HEK293 (cell line): Measurements from ENCODE around the gene AMOTL2.

ENCODE experiments used
- CTCF ChIA-PET: fragments of 350-600 bp; formaldehyde crosslinking; extraction: SDS; loops from one replicate; lab custom pipeline; 2021; ENCODE audit warnings: antibody characterized with exemption; lab: Yijun Ruan, JAX
- POLR2A ChIA-PET: fragments of 300-600 bp; formaldehyde crosslinking; extraction: SDS; loops from one replicate; lab custom pipeline; 2020; ENCODE audit warnings: antibody characterized with exemption, inconsistent platforms; lab: Yijun Ruan, JAX
- H3K27ac ChIP-seq: fragments of 200-500 bp; sonication (Bioruptor generic); 2 replicates; pipeline ENCODE4 v1.5.1; 2014; ENCODE audit warnings: low read depth, low read length, control low read depth, inconsistent platforms; ENCODE audit errors: extremely low read depth
- H3K36me3 ChIP-seq, 2 experiments: fragments of 200-500 bp in 1 of 2; sonication (Bioruptor generic) in 1 of 2; 1 replicate in 1 of 2; 2 replicates in 1 of 2; pipeline ENCODE4 v1.5.1; 2014 to 2017; ENCODE audit warnings: inconsistent platforms in 2 of 2, low read length in 2 of 2; ENCODE audit not compliant: control insufficient read depth in 2 of 2, insufficient read depth in 1 of 2
- H3K4me1 ChIP-seq: fragments of 200-500 bp; sonication (Bioruptor generic); 2 replicates; pipeline ENCODE4 v1.5.1; 2014; ENCODE audit warnings: mild to moderate bottlenecking, low read length, inconsistent platforms; ENCODE audit not compliant: control insufficient read depth, insufficient read depth
- H3K4me3 ChIP-seq: 2 replicates; pipeline ENCODE4 v1.5.1; 2011; ENCODE audit warnings: low read depth, mild to moderate bottlenecking, control low read depth, low read length, moderate library complexity
- H3K9me3 ChIP-seq: fragments of 200-500 bp; sonication (Bioruptor generic); 2 replicates; pipeline ENCODE4 v1.5.1; 2014; ENCODE audit warnings: low read depth, low read length, inconsistent platforms; ENCODE audit not compliant: control insufficient read depth, insufficient read depth
- FEZF1 ChIP-seq: fragments of 450-650 bp; formaldehyde crosslinking; IDR thresholded peaks from 2 replicates; pipeline ENCODE4 v1.5.1; 2016; ENCODE audit warnings: missing biosample characterization, missing genetic modification characterization
- GLIS1 ChIP-seq: fragments of 450-650 bp; formaldehyde crosslinking; IDR thresholded peaks from 2 replicates; pipeline ENCODE4 v1.5.1; 2016; ENCODE audit warnings: missing biosample characterization, missing genetic modification characterization
- OVOL3 ChIP-seq: fragments of 450-650 bp; formaldehyde crosslinking; IDR thresholded peaks from 2 replicates; pipeline ENCODE4 v1.5.1; 2016; ENCODE audit warnings: missing biosample characterization, missing genetic modification characterization
- SALL2 ChIP-seq: fragments of 450-650 bp; formaldehyde crosslinking; IDR thresholded peaks from 2 replicates; pipeline ENCODE4 v1.5.0; 2017; ENCODE audit warnings: missing biosample characterization, mild to moderate bottlenecking, missing genetic modification characterization, borderline replicate concordance
- ZBTB21 ChIP-seq: fragments of 450-650 bp; formaldehyde crosslinking; IDR thresholded peaks from 2 replicates; pipeline ENCODE4 v1.5.1; 2017; ENCODE audit warnings: missing biosample characterization, missing genetic modification characterization
- ZFP3 ChIP-seq: fragments of 450-650 bp; formaldehyde crosslinking; IDR thresholded peaks from 2 replicates; pipeline ENCODE4 v1.5.1; 2016; ENCODE audit warnings: low read depth, missing biosample characterization, missing genetic modification characterization
- ZNF146 ChIP-seq: fragments of 450-650 bp; formaldehyde crosslinking; IDR thresholded peaks from 2 replicates; pipeline ENCODE4 v1.5.1; 2016; ENCODE audit warnings: missing biosample characterization, missing genetic modification characterization
- ZNF311 ChIP-seq: fragments of 450-650 bp; formaldehyde crosslinking; IDR thresholded peaks from 2 replicates; pipeline ENCODE4 v1.5.1; 2017; ENCODE audit warnings: missing biosample characterization, missing genetic modification characterization, borderline replicate concordance
- ZNF362 ChIP-seq: fragments of 450-650 bp; formaldehyde crosslinking; IDR thresholded peaks from 2 replicates; pipeline ENCODE4 v1.5.1; 2016; ENCODE audit warnings: missing biosample characterization, missing genetic modification characterization
- ZNF558 ChIP-seq: fragments of 450-650 bp; formaldehyde crosslinking; IDR thresholded peaks from 2 replicates; pipeline ENCODE4 v1.5.1; 2016; ENCODE audit warnings: missing biosample characterization, missing genetic modification characterization
- ZNF585B ChIP-seq: fragments of 450-650 bp; formaldehyde crosslinking; IDR thresholded peaks from 2 replicates; pipeline ENCODE4 v1.5.1; 2016; ENCODE audit warnings: missing biosample characterization, missing genetic modification characterization
- ZNF621 ChIP-seq: fragments of 450-650 bp; formaldehyde crosslinking; IDR thresholded peaks from 2 replicates; pipeline ENCODE4 v1.5.1; 2017; ENCODE audit warnings: missing biosample characterization, missing genetic modification characterization
- ZNF677 ChIP-seq: fragments of 450-650 bp; IDR thresholded peaks from 2 replicates; pipeline ENCODE4 v1.5.0; 2018; ENCODE audit warnings: missing biosample characterization, mild to moderate bottlenecking, missing genetic modification characterization, moderate library complexity
- ZNF704 ChIP-seq: fragments of 450-650 bp; formaldehyde crosslinking; IDR thresholded peaks from 2 replicates; pipeline ENCODE4 v1.5.1; 2016; ENCODE audit warnings: missing biosample characterization, missing genetic modification characterization
- ZNF747 ChIP-seq: fragments of 450-650 bp; formaldehyde crosslinking; IDR thresholded peaks from 2 replicates; pipeline ENCODE4 v1.5.1; 2016; ENCODE audit warnings: missing biosample characterization, missing genetic modification characterization
- ZNF830 ChIP-seq: fragments of 450-650 bp; IDR thresholded peaks from 2 replicates; pipeline ENCODE4 v1.5.0; 2018; ENCODE audit warnings: missing biosample characterization, missing genetic modification characterization, low read depth, mild to moderate bottlenecking, moderate library complexity
- ZSCAN16 ChIP-seq: fragments of 450-650 bp; formaldehyde crosslinking; IDR thresholded peaks from 2 replicates; pipeline ENCODE4 v1.5.1; 2016; ENCODE audit warnings: missing biosample characterization, missing genetic modification characterization
- TF ChIP-seq, protein P1 (sequence below): fragments of 450-650 bp; formaldehyde crosslinking; conservative IDR thresholded peaks from 2 replicates; pipeline ENCODE4 v1.5.1; 2016; ENCODE audit warnings: low read depth, missing biosample characterization, missing genetic modification characterization

The AMOTL2 gene

GRCh38 chr3:134377896-134378295, 3.6 kb upstream of the AMOTL2 start (continued):
- no peak for TF ChIP-seq ZNF311
- TF ChIP-seq FEZF1 (tag by site-specific recombination), result no peak
- TF ChIP-seq, all 188 proteins: peak for 0

- H3K27ac ChIP-seq, result no peak overlapping the region
- TF ChIP-seq ZNF621 (tag by site-specific recombination), result no peak
- no peak for TF ChIP-seq SALL2
- no peak for TF ChIP-seq ZNF747 (tag by site-specific recombination)
- no peak for TF ChIP-seq ZNF830 (tag by site-specific recombination)
- TF ChIP-seq ZNF585B, result no peak
- H3K4me1 ChIP-seq, result peaks cover 2% of the 10 kb centered on the region; the same call in 1 of the 2 replicates
- H3K9me3 ChIP-seq, result no peaks in the 10 kb centered on the region
- no peaks in the 10 kb centered on the region for H3K36me3 ChIP-seq
- ChIA-PET CTCF (interaction anchor here (0.7 to 1.7 kb wide), 9 partner anchors 11 to 164 kb away, joined by 3 to 29 read pairs (median 5); no protein-coding TSS in a partner anchor), POLR2A (interaction anchor here (4.1 kb wide), 1 partner anchor 13 kb away, joined by 76 read pairs; no protein-coding TSS in a partner anchor)
- no peak overlapping the region for H3K4me3 ChIP-seq
These were observed 2.7 kb upstream of the AMOTL2 start for GRCh38 chr3:134376786-134377426.

DNA sequence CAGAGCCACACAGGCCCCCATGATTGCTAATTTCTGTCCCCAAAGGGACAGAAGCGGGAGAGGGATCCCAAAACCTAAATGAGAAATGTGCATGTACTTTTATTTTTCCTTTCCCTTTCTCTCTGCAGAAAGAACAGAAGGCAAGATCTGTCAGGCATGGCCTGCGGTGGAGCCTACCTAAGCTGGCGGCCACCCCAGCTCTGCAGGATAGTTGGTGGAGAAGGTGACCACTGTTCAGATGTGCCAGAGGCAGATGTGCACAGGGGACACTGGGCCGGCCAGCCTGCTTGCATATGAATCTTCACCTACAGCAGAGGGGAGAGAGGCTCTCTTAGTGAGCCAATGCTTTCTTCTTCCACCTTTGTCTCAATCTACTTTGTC, 2.1 kb upstream of the AMOTL2 start:
- TF ChIP-seq OVOL3 (tag by site-specific recombination) (no peak), ZNF146 (tag by site-specific recombination) (no peak), ZSCAN16 (tag by site-specific recombination) (no peak), ZBTB21 (tag by site-specific recombination) (no peak), ZFP3 (tag by site-specific recombination) (no peak), ZNF704 (tag by site-specific recombination) (no peak), GLIS1 (tag by site-specific recombination) (no peak), ZNF677 (tag by site-specific recombination) (no peak), ZNF558 (tag by site-specific recombination) (no peak), ZNF362 (tag by site-specific recombination) (no peak)
- TF ChIP-seq, protein P1, sequence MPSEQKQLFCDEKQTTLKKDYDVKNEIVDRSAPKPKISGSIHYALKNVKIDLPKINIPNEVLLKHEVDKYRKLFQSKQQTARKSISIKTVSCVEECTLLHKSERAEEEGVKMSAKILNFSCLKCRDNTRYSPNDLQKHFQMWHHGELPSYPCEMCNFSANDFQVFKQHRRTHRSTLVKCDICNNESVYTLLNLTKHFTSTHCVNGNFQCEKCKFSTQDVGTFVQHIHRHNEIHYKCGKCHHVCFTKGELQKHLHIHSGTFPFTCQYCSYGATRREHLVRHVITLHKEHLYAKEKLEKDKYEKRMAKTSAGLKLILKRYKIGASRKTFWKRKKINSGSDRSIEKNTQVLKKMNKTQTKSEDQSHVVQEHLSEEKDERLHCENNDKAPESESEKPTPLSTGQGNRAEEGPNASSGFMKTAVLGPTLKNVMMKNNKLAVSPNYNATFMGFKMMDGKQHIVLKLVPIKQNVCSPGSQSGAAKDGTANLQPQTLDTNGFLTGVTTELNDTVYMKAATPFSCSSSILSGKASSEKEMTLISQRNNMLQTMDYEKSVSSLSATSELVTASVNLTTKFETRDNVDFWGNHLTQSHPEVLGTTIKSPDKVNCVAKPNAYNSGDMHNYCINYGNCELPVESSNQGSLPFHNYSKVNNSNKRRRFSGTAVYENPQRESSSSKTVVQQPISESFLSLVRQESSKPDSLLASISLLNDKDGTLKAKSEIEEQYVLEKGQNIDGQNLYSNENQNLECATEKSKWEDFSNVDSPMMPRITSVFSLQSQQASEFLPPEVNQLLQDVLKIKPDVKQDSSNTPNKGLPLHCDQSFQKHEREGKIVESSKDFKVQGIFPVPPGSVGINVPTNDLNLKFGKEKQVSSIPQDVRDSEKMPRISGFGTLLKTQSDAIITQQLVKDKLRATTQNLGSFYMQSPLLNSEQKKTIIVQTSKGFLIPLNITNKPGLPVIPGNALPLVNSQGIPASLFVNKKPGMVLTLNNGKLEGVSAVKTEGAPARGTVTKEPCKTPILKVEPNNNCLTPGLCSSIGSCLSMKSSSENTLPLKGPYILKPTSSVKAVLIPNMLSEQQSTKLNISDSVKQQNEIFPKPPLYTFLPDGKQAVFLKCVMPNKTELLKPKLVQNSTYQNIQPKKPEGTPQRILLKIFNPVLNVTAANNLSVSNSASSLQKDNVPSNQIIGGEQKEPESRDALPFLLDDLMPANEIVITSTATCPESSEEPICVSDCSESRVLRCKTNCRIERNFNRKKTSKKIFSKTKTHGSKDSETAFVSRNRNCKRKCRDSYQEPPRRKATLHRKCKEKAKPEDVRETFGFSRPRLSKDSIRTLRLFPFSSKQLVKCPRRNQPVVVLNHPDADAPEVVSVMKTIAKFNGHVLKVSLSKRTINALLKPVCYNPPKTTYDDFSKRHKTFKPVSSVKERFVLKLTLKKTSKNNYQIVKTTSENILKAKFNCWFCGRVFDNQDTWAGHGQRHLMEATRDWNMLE (tag by site-specific recombination), result no peak
- H3K4me3 ChIP-seq, result no peak overlapping the region
- peaks cover 2% of the 10 kb centered on the region; the same call in 1 of the 2 replicates for H3K4me1 ChIP-seq
- H3K27ac ChIP-seq, result no peak overlapping the region
- CTCF ChIA-PET, result interaction anchor here (0.6 to 2.4 kb wide), 7 partner anchors 67 to 484 kb away, joined by 3 to 9 read pairs (median 6); no protein-coding TSS in a partner anchor
- POLR2A ChIA-PET, result interaction anchor here (0.6 to 4.1 kb wide), 2 partner anchors 12 to 68 kb away, joined by 3 to 76 read pairs; no protein-coding TSS in a partner anchor
- H3K36me3 ChIP-seq, result peaks cover 0 to under 1% of the 10 kb centered on the region in 2 experiments; a peak in 1 of 3 replicates
- no peaks in the 10 kb centered on the region for H3K9me3 ChIP-seq
